SK-N-SH treated with all-trans-retinoic acid at 6 μM for 48 hours (cell line): Measurements from ENCODE around the gene SARDH.
A peak's percentile ranks its signal among the peaks of the same experiment; 100 is the strongest.

Experiments
- CSDC2 ChIP-seq: fragments of 250-450 bp; sonication (Bioruptor Pico); IDR thresholded peaks from 2 replicates; pipeline ENCODE4 v1.5.0; 2020; ENCODE audit warnings: mild to moderate bottlenecking, moderate library complexity
- ZNF70 ChIP-seq: fragments of 450-650 bp; formaldehyde crosslinking; IDR thresholded peaks from 2 replicates; pipeline ENCODE4 v1.5.0; 2020; ENCODE audit warnings: mild to moderate bottlenecking, moderate library complexity
- ZNF8 ChIP-seq: fragments of 450-650 bp; formaldehyde crosslinking; IDR thresholded peaks from 2 replicates; pipeline ENCODE4 v1.5.0; 2020; ENCODE audit warnings: mild to moderate bottlenecking, moderate library complexity
- TF ChIP-seq, protein P1 (sequence below): fragments of 250-450 bp; sonication (Bioruptor Pico); IDR thresholded peaks from 2 replicates; pipeline ENCODE4 v1.8.0; 2020; ENCODE audit warnings: mild to moderate bottlenecking, moderate library complexity, borderline replicate concordance

DNA sequence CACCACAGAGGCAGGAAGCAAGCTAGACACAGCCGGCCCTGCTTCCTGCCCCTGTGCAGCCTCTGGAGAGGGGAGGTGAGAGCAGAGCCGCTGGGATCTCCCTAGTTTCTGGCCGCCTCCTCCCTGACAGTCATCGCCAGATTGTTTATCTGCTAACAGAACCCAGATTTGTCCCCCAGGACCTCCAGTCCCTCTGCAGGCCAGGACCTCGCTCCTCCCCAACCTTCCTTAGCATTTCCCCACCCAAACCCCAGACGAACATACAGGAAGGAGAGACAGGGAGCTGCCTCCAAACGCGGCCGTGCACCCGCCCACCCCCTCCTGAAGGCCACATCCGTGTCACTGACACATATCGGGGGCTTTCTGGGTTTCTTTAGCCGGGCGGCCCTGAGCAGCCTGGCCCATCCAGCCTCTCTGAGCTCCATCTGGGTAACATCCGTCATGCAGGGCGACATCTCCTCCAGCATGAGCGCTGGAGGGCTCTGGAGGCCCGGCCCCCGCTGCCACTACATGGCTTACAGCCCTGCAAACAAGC is 54.5 kb downstream of the SARDH start:
- TF ChIP-seq ZNF8 (CRISPR knock-in tag) (no peak), CSDC2 (CRISPR knock-in tag) (no peak), ZNF70 (CRISPR knock-in tag) (peak; percentile 38; the same call in 1 of the 2 replicates)
- TF ChIP-seq, protein P1, sequence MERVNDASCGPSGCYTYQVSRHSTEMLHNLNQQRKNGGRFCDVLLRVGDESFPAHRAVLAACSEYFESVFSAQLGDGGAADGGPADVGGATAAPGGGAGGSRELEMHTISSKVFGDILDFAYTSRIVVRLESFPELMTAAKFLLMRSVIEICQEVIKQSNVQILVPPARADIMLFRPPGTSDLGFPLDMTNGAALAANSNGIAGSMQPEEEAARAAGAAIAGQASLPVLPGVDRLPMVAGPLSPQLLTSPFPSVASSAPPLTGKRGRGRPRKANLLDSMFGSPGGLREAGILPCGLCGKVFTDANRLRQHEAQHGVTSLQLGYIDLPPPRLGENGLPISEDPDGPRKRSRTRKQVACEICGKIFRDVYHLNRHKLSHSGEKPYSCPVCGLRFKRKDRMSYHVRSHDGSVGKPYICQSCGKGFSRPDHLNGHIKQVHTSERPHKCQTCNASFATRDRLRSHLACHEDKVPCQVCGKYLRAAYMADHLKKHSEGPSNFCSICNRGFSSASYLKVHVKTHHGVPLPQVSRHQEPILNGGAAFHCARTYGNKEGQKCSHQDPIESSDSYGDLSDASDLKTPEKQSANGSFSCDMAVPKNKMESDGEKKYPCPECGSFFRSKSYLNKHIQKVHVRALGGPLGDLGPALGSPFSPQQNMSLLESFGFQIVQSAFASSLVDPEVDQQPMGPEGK (CRISPR knock-in tag): no peak
